Thyroid gland (tissue), 4 donors: ENCODE results near the gene KICS2. TPM values are rescaled to one million over a fixed set of nuclear protein-coding genes. Genes with fewer than 3 reads are reported as not detected.
A peak's percentile ranks its signal among the peaks of the same experiment; 100 is the strongest.

Experiments used
- DNase-seq, 2 donors: peaks; one replicate each; pipeline ENCODE4 v3.0.0-alpha.2; 2019
- H3K27ac ChIP-seq, 3 donors: fragments of 200-600 bp; sonication (generic); 1 replicate in 2 of 3; 2 replicates in 1 of 3; pipeline ENCODE4 v1.5.1; 2016 to 2019; ENCODE audit warnings: mild to moderate bottlenecking in 1 of 3, moderate library complexity in 1 of 3
- H3K27me3 ChIP-seq: fragments of 200-600 bp; sonication (generic); one replicate; pipeline ENCODE4 v1.5.1; 2019
- H3K36me3 ChIP-seq, 2 donors: fragments of 200-600 bp; sonication (generic); one replicate each; pipeline ENCODE4 v1.5.1; 2016 to 2019
- H3K4me1 ChIP-seq, 2 donors: fragments of 200-600 bp; sonication (generic); one replicate each; pipeline ENCODE4 v1.5.1; 2017 to 2019
- H3K4me3 ChIP-seq, 3 donors: fragments of 200-600 bp; sonication (generic); replicated peaks in 1 of 3; 1 replicate in 2 of 3; 2 replicates in 1 of 3; pipeline ENCODE4 v1.5.1; 2016; ENCODE audit warnings: mild to moderate bottlenecking in 1 of 3
- H3K9me3 ChIP-seq: fragments of 200-600 bp; sonication (generic); one replicate; pipeline ENCODE4 v1.5.1; 2017
- CTCF ChIP-seq, 6 experiments: fragments of 200-600 bp in 3 of 6; fragments of 450-650 bp in 3 of 6; sonication (generic) in 3 of 6; IDR thresholded peaks; one replicate each; pipeline ENCODE4 v1.5.1; 2016 to 2019; ENCODE audit warnings: antibody characterized with exemption in 6 of 6, mild to moderate bottlenecking in 2 of 6, inconsistent platforms in 1 of 6, moderate library complexity in 1 of 6
- POLR2A ChIP-seq, 2 donors: fragments of 450-650 bp; IDR thresholded peaks; one replicate each; pipeline ENCODE4 v1.6.1; 2017; ENCODE audit warnings: antibody characterized with exemption in 2 of 2, mild to moderate bottlenecking in 2 of 2, moderate library complexity in 1 of 2
- WGBS, 2 donors: methylation state at CpG; one replicate each; pipeline ENCODE4 v1.1.5; 2017; 5-methylcytosine and 5-hydroxymethylcytosine counted together
- intact Hi-C: fragments of 100-400 bp; cut with DNase I; formaldehyde crosslinking; loops from one replicate; pipeline ENCODE4 v1.15.1; 2023
- total RNA-seq, 4 donors: library from RNA; depleted of rRNA; stranded (reverse); fragments of >200 nt; gene quantifications; one replicate each; pipeline ENCODE4 v1.2.3, GENCODE V29; 2016

The KICS2 gene
- total RNA-seq, 4 donors from 2014 or later = 11.9 to 20.0 (median 18.6) TPM

GRCh38 chr12:64194333-64195149, 27.6 kb downstream of the KICS2 start:
- no peaks in the 10 kb centered on the region for H3K36me3 ChIP-seq
- H3K9me3 ChIP-seq = no peaks in the 10 kb centered on the region
- peak in 1 of 2 donors; percentile 17 for DNase-seq
- H3K4me1 ChIP-seq = peaks cover 0 to 8% of the 10 kb centered on the region in 2 donors
- intact Hi-C loops = no loop called here
- 88 to 94% methylated on average over 7 of the region's 7 CpGs for WGBS, 2 donors
- no peak overlapping the region for H3K4me3 ChIP-seq
- no peak overlapping the region for H3K27ac ChIP-seq
- H3K27me3 ChIP-seq = no peaks in the 10 kb centered on the region
- no peak for TF ChIP-seq POLR2A (IDR thresholded peaks at IDR 0.05)

DNA sequence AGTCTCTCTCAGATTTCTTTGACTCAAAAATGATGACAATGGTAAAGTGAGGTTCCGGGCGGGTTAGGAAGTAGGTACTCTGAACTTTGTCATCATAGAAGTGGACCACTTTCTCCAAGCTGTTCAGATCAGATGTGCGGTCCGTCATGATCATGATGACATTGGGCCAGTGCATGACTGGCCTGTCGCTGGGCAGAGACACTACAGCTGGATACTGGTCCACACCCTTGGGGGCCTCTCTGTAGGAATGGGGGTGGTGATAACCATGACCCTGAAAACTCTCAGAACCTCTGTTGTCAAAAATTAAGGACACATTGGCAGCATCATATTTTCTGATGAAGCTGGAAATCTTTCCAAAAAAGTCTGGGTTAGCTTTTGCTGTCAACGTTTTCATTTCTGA, 28.2 kb downstream of the KICS2 start:
- Histone ChIP-seq H3K9me3 (no peaks in the 10 kb centered on the region), H3K36me3 (no peaks in the 10 kb centered on the region), H3K4me1 (peaks cover 0 to 8% of the 10 kb centered on the region in 2 donors), H3K27me3 (no peaks in the 10 kb centered on the region), H3K4me3 (no peak overlapping the region), H3K27ac (no peak overlapping the region)
- intact Hi-C loops = no loop called here
- TF ChIP-seq CTCF (IDR thresholded peaks at IDR 0.05) (no peak), POLR2A (IDR thresholded peaks at IDR 0.05) (no peak)
- DNase-seq = no peak
- WGBS, 2 donors = 95% methylated on average over 6 of the region's 6 CpGs

DNA sequence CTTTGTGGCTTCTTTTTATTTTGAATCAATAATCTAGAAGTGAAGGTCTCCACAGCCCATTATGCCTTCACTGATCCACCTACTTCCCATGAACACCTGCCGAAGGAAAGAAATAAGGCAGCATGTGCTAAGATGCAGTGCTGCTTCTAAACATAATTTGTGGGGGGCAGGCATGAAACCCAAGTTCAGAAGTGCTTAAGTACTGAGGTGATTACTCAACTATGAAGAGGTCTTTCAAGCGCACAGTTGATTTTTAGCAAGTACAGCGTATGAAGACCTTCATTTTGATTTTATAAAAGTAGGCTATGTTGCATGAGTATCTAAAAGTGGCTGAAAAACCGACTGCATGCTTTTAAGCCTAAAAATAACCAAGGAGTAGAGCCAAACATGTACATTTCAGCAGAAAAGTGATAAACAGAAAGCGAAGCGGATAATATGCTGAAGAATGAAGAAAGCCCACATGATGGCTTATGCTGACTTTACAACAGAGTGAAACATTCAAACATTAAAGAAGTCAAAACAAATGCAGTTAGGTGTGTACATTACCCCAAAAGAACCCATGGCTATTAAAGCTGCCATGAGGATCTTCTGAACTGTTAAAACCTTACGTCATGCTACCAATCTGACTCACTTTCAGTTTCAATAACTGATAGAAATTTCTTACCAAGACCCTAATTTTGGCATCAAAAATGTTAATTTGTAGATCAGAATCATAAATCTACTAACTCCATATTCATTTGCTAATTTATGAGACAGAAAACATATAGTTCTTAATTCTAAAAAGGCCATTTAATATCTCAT, 29.3 kb downstream of the KICS2 start:
- Histone ChIP-seq H3K27ac (peak overlapping the region in 1 of 3 donors; percentile 8), H3K4me1 (peaks cover 0 to 8% of the 10 kb centered on the region in 2 donors), H3K36me3 (no peaks in the 10 kb centered on the region), H3K27me3 (no peaks in the 10 kb centered on the region), H3K4me3 (no peak overlapping the region), H3K9me3 (no peaks in the 10 kb centered on the region)
- WGBS, 2 donors = 57 to 65% methylated on average over 7 of the region's 7 CpGs
- DNase-seq = no peak
- intact Hi-C loops = no loop called here
- TF ChIP-seq POLR2A (IDR thresholded peaks at IDR 0.05) (no peak), CTCF (IDR thresholded peaks at IDR 0.05) (no peak)

DNA sequence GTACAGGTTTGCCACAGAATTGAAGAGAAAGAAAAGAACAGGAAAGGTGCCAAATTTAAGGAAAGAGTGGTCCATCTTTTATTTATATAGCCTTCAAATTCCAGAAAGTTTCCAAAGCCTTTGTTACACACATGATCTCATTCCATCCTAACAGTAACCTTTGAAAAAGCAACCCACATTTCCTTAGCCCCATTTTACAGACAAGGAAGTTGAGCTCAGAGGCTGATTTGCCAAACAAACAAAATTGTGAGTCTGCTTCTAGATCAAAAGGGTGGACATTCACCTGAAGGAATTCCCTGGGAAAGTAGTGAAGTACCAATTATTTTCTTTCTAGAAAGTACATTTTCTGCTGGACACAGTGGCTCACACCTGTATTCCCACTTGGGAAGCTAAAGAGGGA, 32.0 kb downstream of the KICS2 start:
- Histone ChIP-seq H3K27ac (no peak overlapping the region), H3K4me1 (peaks cover 0 to 8% of the 10 kb centered on the region in 2 donors), H3K27me3 (no peaks in the 10 kb centered on the region), H3K9me3 (no peaks in the 10 kb centered on the region), H3K4me3 (no peak overlapping the region), H3K36me3 (no peaks in the 10 kb centered on the region)
- intact Hi-C loops = no loop called here
- no peak for DNase-seq
- TF ChIP-seq CTCF (IDR thresholded peaks at IDR 0.05) = no peak
- no peak for TF ChIP-seq POLR2A (IDR thresholded peaks at IDR 0.05)

DNA sequence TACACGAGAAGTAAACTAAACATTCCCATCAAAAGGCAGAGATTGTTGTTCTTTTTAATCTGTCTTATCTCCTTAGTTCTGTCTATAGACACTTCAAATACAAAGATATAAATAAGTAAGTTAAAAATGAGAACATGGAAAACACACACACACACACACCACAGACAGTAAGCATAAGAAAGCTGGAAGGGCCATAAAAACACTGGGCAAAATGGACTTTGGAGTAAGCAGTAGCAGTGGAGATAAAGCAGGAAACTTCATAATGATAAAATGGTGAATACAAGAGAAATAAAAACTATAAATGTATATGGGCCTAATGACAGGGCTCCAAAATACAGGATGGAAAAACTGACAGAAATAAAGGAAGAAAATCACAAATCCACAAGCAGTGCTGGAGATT, 32.6 kb downstream of the KICS2 start:
- Histone ChIP-seq H3K9me3 (no peaks in the 10 kb centered on the region), H3K4me1 (peaks cover 0 to 8% of the 10 kb centered on the region in 2 donors), H3K27me3 (no peaks in the 10 kb centered on the region), H3K27ac (no peak overlapping the region), H3K4me3 (no peak overlapping the region), H3K36me3 (no peaks in the 10 kb centered on the region)
- WGBS, 2 donors = 93 to 96% methylated on average over 1 of the region's 1 CpG
- no peak for DNase-seq
- intact Hi-C loops = loop anchor here (10.0 kb wide), 1 partner anchor 45 kb away; no protein-coding TSS in a partner anchor
- TF ChIP-seq CTCF (IDR thresholded peaks at IDR 0.05) = no peak
- TF ChIP-seq POLR2A (IDR thresholded peaks at IDR 0.05) = no peak
